ENCODE results near the gene ARHGAP6. TPM values are rescaled to one million over a fixed set of nuclear protein-coding genes. Genes with fewer than 3 reads are reported as not detected.

ARHGAP6 gene
- total and polyA plus RNA-seq, 8 donors, result 7.0 to 25.4 (median 20.5) TPM

- no peak for DNase-seq
- Histone ChIP-seq H3K4me3 (no peak overlapping the region), H3K9me3 (no peaks in the 10 kb centered on the region), H3K4me1 (peaks cover 0 to 15% of the 10 kb centered on the region in 2 donors), H3K27ac (no peak overlapping the region), H3K36me3 (peaks cover 0 to 3% of the 10 kb centered on the region in 2 donors), H3K27me3 (no peaks in the 10 kb centered on the region)
- intact Hi-C loops (cut with DNase I), result no loop called here
- no peak for TF ChIP-seq CTCF (IDR thresholded peaks at IDR 0.05)
- no peak for ATAC-seq
These were observed 555.8 kb downstream of the ARHGAP6 start for GRCh38 chrX:11109968-11110367.

- no peaks in the 10 kb centered on the region for H3K36me3 ChIP-seq
- DNase-seq (no peak), ATAC-seq (no peak)
- no peak overlapping the region for H3K4me3 ChIP-seq
- no peak for TF ChIP-seq CTCF (IDR thresholded peaks at IDR 0.05)
- intact Hi-C loops (cut with DNase I), result no loop called here
- H3K27ac ChIP-seq, result no peak overlapping the region
- H3K27me3 ChIP-seq, result no peaks in the 10 kb centered on the region
- H3K4me1 ChIP-seq, result peaks cover 0 to 13% of the 10 kb centered on the region in 2 donors
- no peaks in the 10 kb centered on the region for H3K9me3 ChIP-seq
These were observed 557.3 kb downstream of the ARHGAP6 start for GRCh38 chrX:11108253-11108941.

- no peaks in the 10 kb centered on the region for H3K36me3 ChIP-seq
- no peak overlapping the region for H3K27ac ChIP-seq
- H3K4me1 ChIP-seq, result no peaks in the 10 kb centered on the region
- DNase-seq, result no peak
- TF ChIP-seq CTCF (IDR thresholded peaks at IDR 0.05), result no peak
- no peaks in the 10 kb centered on the region for H3K27me3 ChIP-seq
- H3K4me3 ChIP-seq, result no peak overlapping the region
- no peak for ATAC-seq
- no peaks in the 10 kb centered on the region for H3K9me3 ChIP-seq
- intact Hi-C loops (cut with DNase I), result no loop called here
These were observed 560.6 kb downstream of the ARHGAP6 start for GRCh38 chrX:11105080-11105479.

GRCh38 chrX:11103751-11104150, 562.0 kb downstream of the ARHGAP6 start:
- intact Hi-C loops (cut with DNase I), result no loop called here
- DNase-seq, result no peak
- TF ChIP-seq CTCF (IDR thresholded peaks at IDR 0.05), result no peak
- Histone ChIP-seq H3K27ac (no peak overlapping the region), H3K27me3 (no peaks in the 10 kb centered on the region), H3K36me3 (no peaks in the 10 kb centered on the region), H3K4me3 (no peak overlapping the region), H3K9me3 (no peaks in the 10 kb centered on the region), H3K4me1 (no peaks in the 10 kb centered on the region)
- no peak for ATAC-seq

GRCh38 chrX:11103006-11103405, 562.7 kb downstream of the ARHGAP6 start:
- no peak for DNase-seq
- Histone ChIP-seq H3K4me1 (no peaks in the 10 kb centered on the region), H3K4me3 (no peak overlapping the region), H3K27ac (no peak overlapping the region), H3K27me3 (no peaks in the 10 kb centered on the region), H3K36me3 (no peaks in the 10 kb centered on the region), H3K9me3 (no peaks in the 10 kb centered on the region)
- ATAC-seq, result no peak
- no peak for TF ChIP-seq CTCF (IDR thresholded peaks at IDR 0.05)
- intact Hi-C loops (cut with DNase I), result no loop called here
